RWPE1 (cell line): ENCODE results near the gene KDELR3.

Source experiments
- CTCF ChIA-PET: fragments of 350-600 bp; sonication (Branson Sonifier 250); formaldehyde crosslinking; extraction: SDS; loops from one replicate; lab custom pipeline; 2021; lab: Yijun Ruan, JAX
- POLR2A ChIA-PET: fragments of 400-600 bp; formaldehyde crosslinking; extraction: SDS; loops from one replicate; lab custom pipeline; 2020; ENCODE audit warnings: antibody characterized with exemption; ENCODE audit not compliant: low non-redundant PET; lab: Yijun Ruan, JAX
- DNase-seq: peaks from one replicate; pipeline ENCODE4 v3.0.0; 2012; ENCODE audit warnings: low spot score
- H3K27ac ChIP-seq: fragments of 450-650 bp; 2 replicates; pipeline ENCODE4 v1.5.1; 2017
- CTCF ChIP-seq: fragments of 450-650 bp; conservative IDR thresholded peaks from 2 replicates; pipeline ENCODE4 v1.5.1; 2017; ENCODE audit warnings: low read depth, mild to moderate bottlenecking

KDELR3 gene

DNA sequence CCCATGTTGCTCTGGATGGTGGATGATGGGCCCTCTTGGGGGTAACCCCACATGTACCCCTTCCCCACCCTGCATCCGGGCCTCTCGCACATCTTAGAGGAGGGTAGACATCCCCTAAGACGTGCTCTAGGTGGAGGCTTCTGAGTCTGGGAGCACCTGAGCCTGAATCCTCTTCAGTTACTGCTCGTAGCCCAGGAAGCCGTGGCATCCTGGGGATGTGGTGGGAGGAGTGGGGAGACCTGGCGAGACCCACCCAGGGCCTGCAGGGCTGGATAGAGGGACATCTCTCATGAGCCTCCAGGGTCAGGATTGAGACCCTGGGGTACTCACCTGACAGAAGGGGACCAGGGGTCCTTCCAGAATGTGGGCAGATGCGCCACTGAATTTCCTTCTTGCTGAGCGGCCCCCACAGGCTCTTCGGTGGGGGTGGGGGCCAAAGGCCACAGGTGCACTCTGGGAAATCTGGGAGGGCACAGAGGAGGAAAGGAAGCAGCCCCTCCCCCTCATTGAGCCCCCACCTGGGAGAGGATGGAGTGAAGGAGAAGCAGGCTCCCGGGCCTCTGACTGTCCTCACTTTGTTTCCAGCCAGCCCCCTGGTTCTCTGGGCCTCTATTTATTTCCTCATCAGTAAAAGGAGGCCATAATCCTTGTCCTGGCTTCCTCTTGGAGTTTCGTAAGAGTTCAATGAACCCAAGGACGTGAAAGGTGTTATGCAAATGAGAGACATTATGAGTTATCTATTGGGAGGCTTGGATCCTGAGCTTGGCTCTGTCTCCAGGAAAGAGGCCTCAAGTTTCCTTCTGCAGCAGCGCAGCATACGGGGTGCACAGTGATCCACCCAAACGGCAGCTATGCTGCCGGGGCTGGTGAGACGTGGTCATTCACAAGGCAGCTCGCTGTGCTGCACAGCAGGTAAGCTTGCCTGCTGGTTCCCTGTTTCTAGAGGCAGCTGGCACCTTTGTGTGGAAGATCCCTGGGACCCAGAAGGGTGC lies 44.1 kb upstream of the KDELR3 start:
- TF ChIP-seq CTCF, result no peak
- CTCF ChIA-PET, result interaction anchor here (0.6 kb wide), 1 partner anchor 400 kb away, joined by 4 read pairs; no protein-coding TSS in a partner anchor

GRCh38 chr22:38424525-38425080 lies 43.3 kb upstream of the KDELR3 start:
- H3K27ac ChIP-seq, result no peak overlapping the region
- ChIA-PET POLR2A (interaction anchor here (0.7 kb wide), 1 partner anchor 17 kb away, joined by 3 read pairs; no protein-coding TSS in a partner anchor), CTCF (interaction anchor here (0.6 kb wide), 1 partner anchor 399 kb away, joined by 4 read pairs; no protein-coding TSS in a partner anchor)
- no peak for DNase-seq
- TF ChIP-seq CTCF, result no peak

More for the DNA sequence above, 44.1 kb upstream of the KDELR3 start:
- DNase-seq, result no peak
- POLR2A ChIA-PET, result interaction anchor here (0.7 kb wide), 1 partner anchor 18 kb away, joined by 3 read pairs; no protein-coding TSS in a partner anchor
- H3K27ac ChIP-seq, result no peak overlapping the region

GRCh38 chr22:38426628-38427027 lies 41.3 kb upstream of the KDELR3 start:
- H3K27ac ChIP-seq, result no peak overlapping the region
- DNase-seq, result no peak
- CTCF ChIA-PET, result no interaction called here
- POLR2A ChIA-PET, result no interaction called here
- TF ChIP-seq CTCF, result no peak

DNA sequence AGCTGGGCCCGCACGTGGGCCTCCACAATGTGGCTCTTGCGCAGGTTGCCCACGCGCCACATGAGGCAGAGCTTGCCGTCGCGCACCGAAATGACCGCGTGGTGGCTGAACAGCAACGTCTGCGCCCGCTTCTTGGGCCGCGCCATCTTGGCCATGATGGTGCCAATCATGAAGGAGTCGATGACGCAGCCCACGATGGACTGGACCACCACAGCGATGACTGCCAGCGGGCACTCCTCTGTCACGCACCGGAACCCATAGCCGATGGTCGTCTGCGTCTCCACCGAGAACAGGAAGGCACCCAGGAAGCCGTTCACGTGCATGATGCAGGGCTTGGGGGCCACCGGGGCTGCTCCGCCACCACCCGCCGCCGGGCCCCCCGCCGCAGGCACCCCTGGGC lies 40.4 kb upstream of the KDELR3 start:
- no peak for DNase-seq
- no peak overlapping the region for H3K27ac ChIP-seq
- ChIA-PET CTCF (no interaction called here), POLR2A (no interaction called here)
- no peak for TF ChIP-seq CTCF

DNA sequence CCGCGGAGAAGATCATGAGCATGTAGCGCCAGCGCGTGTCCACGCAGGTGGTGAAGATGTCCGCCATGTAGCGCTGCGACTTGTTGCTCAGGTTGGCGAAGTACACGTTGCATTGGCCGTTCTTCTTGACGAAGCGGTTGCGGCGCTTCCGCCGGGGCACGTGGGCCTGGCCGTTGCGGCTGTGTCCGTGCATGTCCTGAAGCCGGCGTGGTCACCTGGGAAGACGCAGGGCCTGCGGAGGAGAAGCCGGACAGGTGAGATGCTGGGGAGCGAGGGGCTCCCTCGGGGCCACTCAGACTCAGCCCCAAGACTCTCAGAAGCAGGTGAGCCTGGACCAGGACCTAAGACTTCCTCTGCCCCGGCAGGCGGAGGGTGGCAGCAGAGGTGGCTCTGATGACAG lies 40.0 kb upstream of the KDELR3 start:
- ChIA-PET POLR2A (no interaction called here), CTCF (no interaction called here)
- DNase-seq, result no peak
- H3K27ac ChIP-seq, result no peak overlapping the region
- TF ChIP-seq CTCF, result no peak

GRCh38 chr22:38428714-38429113 lies 39.2 kb upstream of the KDELR3 start:
- ChIA-PET CTCF (no interaction called here), POLR2A (no interaction called here)

More at GRCh38 chr22:38428714-38429113, 39.2 kb upstream of the KDELR3 start:
- no peak for DNase-seq
- no peak overlapping the region for H3K27ac ChIP-seq
- TF ChIP-seq CTCF, result no peak
